Germinal center (tissue), 1 donor: ENCODE measurements around the gene TPSG1.
"Not testable (repeated sequence)": the region's sequence is repeated elsewhere in the genome, so short reads cannot be mapped to it uniquely, and the experiment has no call there.

Source experiments
- DNase-seq: peaks from one replicate; pipeline ENCODE4 v3.0.0; 2012; ENCODE audit warnings: mixed read lengths, low spot score

Gene TPSG1

GRCh38 chr16:1230471-1231212 is 5.6 kb upstream of the TPSG1 start:
- not testable (repeated sequence) for DNase-seq

DNA sequence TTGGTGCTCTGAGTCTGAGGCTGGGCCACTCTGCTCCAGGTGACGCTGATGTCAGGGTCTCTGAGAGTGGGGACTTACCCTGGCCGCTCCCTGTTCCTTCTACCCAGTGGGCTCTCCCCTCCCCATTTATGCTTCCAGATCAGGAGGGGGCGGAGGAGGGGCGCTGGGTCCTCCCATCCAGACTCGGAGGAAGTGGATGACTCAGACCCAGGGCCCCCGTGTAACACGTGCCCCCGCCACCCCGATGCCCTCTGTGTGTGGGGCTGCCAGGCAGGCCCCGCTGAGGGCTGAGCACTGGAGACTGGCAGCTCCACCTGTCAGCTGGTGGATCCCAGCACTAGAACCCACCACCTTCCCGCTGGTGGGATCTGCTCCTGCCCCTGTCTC is 5.0 kb upstream of the TPSG1 start, which contains the start of gene TPSB2:
Gene TPSB2 (minus strand): TSS at position 101 of the 387 bp plus-strand sequence. CDS start 233 bp downstream, outside the sequence.
- not testable (repeated sequence) for DNase-seq

DNA sequence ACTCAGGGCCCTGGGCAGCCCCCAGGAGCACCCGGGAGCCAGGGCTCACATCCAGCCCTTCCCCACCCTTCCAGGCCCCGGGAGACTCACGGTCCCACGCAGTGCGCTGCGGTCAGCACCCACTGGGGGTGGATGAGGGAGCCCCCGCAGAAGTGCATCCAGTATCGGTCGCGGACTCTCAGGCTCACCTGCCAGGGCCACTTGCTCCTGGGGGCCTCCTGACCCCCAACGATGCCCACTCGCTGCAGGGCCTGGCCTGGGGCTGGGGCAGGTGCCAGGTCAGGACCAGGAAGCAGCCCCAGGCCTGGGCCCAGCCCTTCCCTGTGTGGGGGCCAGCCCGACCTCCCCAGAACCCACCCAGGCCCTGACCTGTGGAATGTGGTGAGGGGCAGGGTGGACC is 4.4 kb upstream of the TPSG1 start:
- not testable (repeated sequence) for DNase-seq

DNA sequence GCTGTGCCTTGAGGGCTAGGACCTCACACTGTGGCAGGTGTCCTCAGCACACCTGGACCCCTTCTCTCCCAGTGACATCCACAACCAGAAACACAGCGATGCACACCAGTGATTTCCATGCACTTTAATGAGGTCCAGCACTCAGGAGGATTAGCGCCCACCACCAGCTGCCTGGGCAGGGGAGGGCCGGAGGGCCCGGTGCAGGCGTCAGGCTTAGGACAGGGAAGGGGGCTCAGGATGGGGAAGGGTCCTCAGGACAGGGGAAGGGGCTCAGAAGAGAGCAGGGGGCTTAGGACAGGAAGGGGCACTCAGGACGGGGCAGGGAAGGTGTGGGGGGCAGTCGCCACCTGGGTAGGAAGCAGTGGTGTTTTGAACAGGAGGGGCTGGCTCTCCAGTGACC is 3.2 kb upstream of the TPSG1 start:
- not testable (repeated sequence) for DNase-seq

- DNase-seq = not testable (repeated sequence)
Measured at GRCh38 chr16:1226692-1227091, 1.6 kb upstream of the TPSG1 start.

- not testable (repeated sequence) for DNase-seq
Measured at GRCh38 chr16:1225728-1226311, 752 bp upstream of the TPSG1 start.

- DNase-seq = no peak
Measured at GRCh38 chr16:1224558-1224957, 510 bp downstream of the TPSG1 start.

GRCh38 chr16:1223355-1224214 is 1.5 kb downstream of the TPSG1 start:
- no peak for DNase-seq

GRCh38 chr16:1222553-1223354 is 2.3 kb downstream of the TPSG1 start:
- DNase-seq = no peak

- no peak for DNase-seq
Measured at GRCh38 chr16:1221628-1222552, 3.2 kb downstream of the TPSG1 start.

- DNase-seq = no peak
Measured at GRCh38 chr16:1220841-1221627, 4.0 kb downstream of the TPSG1 start.

GRCh38 chr16:1220098-1220728 is 4.9 kb downstream of the TPSG1 start:
- no peak for DNase-seq

- DNase-seq = no peak
Measured at GRCh38 chr16:1218930-1219611, 6.0 kb downstream of the TPSG1 start.

- no peak for DNase-seq
Measured at GRCh38 chr16:1218061-1218929, 6.8 kb downstream of the TPSG1 start.

DNA sequence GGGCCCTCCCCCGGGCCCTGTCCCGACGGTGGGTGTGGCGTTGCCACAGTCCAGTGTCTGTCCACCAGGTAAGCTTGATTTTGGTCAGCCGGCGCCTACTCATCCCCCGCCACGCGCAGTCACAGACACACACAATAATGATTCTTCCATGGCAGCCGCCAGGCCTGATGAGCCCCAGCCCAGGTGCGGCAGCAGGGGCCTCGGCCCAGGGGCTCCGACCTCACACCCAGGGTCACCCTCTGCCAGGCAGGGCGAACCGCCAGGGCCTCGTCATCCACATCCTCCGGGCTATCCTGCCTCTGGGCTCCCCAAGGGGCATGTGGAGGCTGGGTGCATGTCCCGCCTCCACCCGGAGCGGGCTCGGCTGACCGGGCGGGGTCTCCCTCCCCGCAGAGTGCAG is 7.5 kb downstream of the TPSG1 start:
- DNase-seq = no peak

DNA sequence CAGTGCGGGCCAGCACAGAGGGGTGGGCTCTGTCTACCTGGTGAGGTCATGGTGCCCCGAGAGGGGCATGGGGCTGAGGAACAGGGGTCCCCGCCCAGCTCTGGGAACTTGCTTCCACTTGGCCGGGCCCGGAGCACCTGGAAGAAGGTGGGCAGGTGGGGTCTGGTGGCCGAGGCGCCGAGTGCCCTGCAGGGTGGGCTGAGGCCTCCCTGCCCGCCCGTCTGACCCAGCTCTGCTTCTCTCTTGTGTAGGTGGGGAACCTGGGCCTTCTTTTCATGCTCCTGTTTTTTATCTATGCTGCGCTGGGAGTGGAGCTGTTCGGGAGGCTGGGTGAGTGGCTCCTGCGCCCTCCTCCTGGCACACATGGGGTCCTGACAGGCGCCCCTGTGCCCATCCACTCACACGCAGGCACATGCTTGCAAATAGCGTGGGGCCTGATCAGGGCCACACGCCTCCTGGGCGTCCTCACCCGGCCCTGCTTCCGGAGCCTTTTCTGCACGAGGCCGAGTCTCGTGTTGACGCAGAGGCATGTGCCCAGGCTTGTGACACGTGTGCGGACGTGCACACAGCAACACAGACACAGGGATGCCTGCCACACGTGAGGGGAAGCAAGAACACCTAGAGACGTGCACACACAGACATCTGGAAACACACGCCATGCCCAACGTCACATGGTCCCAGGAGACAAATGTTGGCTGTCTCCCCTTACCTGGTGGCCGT is 8.2 kb downstream of the TPSG1 start:
- DNase-seq = no peak

GRCh38 chr16:1216296-1216619 is 8.8 kb downstream of the TPSG1 start:
- DNase-seq = no peak
